GM12874 (cell line): ENCODE data around the gene LTA.

Source experiments
- TF ChIP-seq, protein P1 (sequence below): IDR thresholded peaks from 2 replicates; pipeline ENCODE4 v1.5.1; 2011; ENCODE audit warnings: low read depth, mild to moderate bottlenecking, control low read depth, low read length, moderate library complexity; ENCODE audit not compliant: insufficient read depth

Gene LTA

DNA sequence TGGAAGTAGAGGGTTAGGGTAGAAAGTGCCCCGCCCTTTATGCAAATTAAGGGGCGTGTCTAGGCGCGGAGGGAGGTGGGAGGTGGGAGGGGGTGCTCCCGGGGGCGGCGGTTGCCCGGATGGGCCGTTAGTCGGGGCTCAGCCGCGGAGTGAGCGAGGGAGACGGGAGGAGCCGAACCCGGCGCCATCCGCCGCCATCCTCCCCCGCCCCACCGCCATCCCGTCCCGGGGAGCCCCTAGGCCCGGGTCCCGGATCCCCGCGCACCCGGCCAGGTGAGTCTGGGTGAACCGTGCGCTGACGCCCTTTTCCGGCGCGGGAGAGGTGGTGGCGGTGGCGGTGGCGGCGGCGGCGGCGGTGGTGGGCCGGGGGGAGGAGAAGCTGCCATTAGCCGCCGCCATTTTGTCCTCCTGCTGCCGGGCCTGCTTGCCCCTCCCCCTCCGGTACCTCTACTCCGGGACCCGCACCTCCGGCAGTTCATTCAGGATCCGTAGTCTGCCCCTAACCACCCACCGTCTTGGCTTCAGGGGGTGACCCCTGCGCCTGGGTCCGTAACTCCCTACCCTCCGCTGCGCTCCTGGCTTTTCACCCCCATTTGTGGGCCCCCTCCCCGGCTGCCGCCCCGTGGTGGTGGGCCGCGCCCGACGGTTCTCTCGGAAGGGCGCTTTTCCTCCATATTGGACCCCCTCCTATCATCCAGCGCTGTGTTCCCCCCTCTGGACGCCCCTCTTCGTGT is 48.7 kb downstream of the LTA start, which contains the start of gene PRRC2A:
TSS of gene PRRC2A (plus strand) at position 130 of the 734 bp plus-strand sequence. CDS start 2,075 bp downstream, outside the sequence.
- TF ChIP-seq, protein P1, sequence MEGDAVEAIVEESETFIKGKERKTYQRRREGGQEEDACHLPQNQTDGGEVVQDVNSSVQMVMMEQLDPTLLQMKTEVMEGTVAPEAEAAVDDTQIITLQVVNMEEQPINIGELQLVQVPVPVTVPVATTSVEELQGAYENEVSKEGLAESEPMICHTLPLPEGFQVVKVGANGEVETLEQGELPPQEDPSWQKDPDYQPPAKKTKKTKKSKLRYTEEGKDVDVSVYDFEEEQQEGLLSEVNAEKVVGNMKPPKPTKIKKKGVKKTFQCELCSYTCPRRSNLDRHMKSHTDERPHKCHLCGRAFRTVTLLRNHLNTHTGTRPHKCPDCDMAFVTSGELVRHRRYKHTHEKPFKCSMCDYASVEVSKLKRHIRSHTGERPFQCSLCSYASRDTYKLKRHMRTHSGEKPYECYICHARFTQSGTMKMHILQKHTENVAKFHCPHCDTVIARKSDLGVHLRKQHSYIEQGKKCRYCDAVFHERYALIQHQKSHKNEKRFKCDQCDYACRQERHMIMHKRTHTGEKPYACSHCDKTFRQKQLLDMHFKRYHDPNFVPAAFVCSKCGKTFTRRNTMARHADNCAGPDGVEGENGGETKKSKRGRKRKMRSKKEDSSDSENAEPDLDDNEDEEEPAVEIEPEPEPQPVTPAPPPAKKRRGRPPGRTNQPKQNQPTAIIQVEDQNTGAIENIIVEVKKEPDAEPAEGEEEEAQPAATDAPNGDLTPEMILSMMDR: no peak

DNA sequence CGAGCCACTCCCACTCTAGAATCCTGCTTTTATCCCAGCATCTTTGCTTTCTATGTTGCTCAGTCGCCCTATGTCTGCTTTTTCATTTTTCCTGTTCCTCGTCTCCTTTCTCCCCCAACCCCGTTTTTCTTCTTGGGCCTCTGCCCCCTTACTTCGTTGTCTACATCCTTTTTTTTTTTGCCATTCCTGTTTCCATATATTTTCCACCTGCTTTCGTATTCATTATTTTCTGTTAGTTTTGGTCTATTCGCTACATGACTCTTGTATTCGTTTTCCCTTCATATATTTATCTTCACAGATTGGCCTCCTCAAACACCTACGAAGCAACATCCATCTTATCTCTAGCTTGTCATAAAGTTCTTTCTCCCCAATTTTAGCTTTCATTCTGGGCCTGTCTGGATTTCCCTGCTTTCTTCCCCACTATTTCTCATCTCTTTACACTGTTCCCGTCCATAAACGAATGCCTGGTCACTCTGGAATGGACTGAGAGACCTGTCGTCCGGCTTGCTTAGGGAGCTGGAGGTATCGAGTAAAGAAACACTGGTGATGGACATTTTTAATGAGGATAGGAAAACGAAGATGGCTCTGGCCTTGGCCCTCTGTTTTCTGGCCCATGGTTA is 49.3 kb downstream of the LTA start:
- TF ChIP-seq, protein P1: no peak

DNA sequence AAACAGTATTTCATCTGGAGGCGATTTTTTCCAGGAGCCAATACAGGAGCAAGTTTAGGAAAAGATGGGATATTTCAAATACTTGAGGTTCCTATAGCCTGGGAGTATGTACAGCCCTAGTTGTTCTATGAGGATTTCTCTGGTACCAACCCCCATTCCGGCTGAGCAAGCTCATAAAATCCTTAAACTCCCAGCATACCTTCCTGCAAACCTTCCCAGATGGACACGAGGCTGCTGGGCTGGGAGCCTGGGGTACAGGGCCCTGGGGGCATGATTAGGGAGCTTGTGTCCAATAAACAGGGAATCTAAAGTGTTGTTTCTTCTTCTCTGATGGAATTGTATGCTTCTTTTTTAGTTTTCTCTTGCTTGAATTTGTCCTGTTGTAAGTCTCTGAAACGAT is 49.9 kb downstream of the LTA start:
- TF ChIP-seq, protein P1: no peak

DNA sequence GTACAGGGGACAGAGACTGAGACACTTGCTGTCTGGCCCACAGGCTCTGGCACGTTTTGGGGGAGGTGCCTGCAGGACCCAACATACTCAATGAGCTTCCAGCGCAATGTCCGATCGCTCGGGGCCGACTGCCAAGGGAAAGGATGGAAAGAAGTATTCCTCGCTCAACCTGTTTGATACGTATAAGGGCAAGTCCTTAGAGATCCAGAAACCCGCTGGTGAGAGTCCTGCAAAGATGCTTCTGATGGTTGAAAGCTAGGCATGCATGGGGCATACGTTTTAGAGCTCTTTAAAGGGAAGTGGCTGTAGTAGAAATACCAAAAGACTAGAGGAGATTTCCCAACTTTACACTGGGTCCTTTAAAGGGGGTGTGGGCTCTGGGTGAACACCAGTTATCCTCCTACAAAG is 50.6 kb downstream of the LTA start:
- TF ChIP-seq, protein P1: no peak
